ENCODE results near the gene NBAS. TPM values are rescaled to one million over a fixed set of nuclear protein-coding genes. Genes with fewer than 3 reads are reported as not detected.

The NBAS gene
- total RNA-seq, 1 experiment from 2014 or later, result 35.1 TPM

GRCh38 chr2:15591373-15591691, 30.2 kb upstream of the NBAS start:
- no peak for DNase-seq (ENCODE audit: low read depth)

- peak; percentile 73 for DNase-seq (ENCODE audit: low read depth)
Observed at GRCh38 chr2:15588329-15588919, 27.3 kb upstream of the NBAS start.

GRCh38 chr2:15584767-15585469, 23.8 kb upstream of the NBAS start:
- peak; percentile 13 for DNase-seq (ENCODE audit: low read depth)

DNA sequence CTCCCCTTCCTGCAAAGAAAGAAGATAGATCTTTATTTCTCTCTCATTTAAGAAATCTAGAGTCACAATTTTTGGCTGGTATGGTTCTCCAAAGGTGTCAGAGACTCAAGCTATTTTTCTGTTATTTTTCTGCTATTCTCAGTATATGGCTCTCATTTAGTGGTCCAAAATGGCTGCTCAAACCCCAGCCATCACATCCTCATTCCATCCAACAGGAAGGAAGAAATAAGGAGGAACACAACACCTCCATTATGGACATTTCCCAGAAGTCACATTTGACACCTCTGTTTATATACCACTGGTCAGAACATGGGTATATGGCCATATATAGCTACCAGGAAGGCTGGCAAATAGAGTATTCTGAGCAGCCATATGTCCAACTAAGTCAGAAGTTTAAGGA, 23.2 kb upstream of the NBAS start:
- no peak for DNase-seq (ENCODE audit: low read depth)

DNA sequence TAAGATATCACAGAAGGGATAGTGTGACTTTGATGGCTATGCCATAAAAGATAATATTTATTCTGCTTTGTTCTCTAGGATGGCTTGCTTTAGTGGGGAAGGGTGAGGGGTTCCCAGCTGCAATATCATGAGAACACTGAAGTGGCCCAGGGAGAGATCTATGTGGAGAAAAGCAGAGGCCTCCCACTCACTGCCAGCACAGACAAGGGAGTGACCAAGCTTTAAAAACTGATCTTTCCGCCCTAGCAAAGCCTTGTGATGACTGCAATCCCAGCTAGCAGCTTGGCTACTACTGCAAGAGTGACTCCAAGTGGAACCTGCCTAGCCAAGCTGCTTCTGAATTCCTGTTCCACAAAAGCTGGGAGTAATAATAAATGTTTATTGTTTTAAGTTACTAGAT, 22.7 kb upstream of the NBAS start:
- no peak for DNase-seq (ENCODE audit: low read depth)

GRCh38 chr2:15582710-15583357, 21.7 kb upstream of the NBAS start:
- no peak for DNase-seq (ENCODE audit: low read depth)

- no peak for DNase-seq (ENCODE audit: low read depth)
Observed at GRCh38 chr2:15580451-15580850, 19.3 kb upstream of the NBAS start.

- DNase-seq (ENCODE audit: low read depth), result peak; percentile 8
Observed at GRCh38 chr2:15579641-15580040, 18.5 kb upstream of the NBAS start.

DNA sequence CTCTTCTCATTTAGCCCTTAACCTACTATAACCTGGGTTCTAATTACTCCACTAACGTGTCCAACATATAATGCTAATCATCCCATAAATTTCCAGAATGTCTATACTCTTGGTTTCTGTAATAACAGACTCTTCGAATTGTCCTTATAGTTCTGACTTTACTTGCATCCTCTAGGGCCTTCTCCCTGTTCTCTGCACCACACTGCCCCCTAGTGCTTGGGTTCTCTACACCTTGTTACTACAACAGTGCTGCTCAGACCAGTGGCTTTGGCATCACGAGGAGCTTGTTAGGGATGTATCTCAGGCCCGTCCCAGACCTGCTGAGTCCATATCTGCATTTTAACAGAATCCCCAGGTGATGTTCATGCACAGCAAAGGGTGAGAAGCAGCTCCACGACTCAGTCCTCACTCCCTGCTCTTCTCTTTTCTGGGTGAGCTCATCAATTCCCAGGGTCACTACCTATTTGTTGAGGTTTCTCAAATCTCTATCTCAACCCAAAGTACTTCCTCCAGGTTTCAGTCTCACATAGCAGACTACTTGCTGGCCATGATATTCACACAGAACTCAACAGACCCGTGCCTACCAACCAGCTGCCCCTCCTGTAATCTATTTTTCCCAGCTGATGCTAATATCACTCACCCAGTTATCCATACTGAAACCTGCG, 16.1 kb upstream of the NBAS start:
- peak; percentile 76 for DNase-seq (ENCODE audit: low read depth)

DNA sequence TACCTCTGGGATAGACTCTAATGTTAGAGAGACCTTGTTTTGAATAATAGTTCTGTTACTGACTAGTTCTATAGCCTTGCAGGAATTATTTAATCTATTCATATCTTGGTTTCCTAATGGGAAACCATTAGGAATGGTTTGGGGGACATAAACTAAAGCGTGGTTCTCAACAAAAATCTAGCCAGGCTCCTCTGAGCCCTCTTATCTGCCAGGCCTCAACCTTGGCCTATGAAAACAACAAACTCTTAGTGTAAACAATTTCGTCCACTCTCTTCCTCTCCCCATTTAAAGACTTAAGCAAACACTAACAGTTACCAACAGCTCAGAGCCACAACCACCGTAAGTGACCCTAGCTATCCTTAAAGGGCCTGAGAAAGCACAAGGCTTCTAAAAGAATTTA, 10.6 kb upstream of the NBAS start:
- no peak for DNase-seq (ENCODE audit: low read depth)

DNA sequence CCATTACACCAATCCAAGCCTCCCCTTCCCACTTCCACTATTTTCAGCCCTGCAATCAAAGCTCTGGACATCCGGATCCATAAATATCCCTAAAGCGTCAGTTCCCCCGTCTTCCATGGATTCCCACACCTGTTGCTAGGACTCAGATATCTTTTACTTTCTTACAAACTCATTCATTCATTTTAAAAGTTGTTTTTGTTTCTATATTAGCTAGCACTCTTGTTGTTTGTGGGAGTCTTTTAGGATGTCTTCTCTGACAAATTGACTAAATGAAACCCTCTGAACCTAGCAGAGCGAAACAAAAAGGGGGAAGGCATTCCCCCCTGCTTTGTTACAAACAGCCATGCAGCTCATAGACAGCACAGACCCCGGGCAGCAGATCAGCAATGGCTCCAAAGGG, 9.0 kb upstream of the NBAS start:
- DNase-seq (ENCODE audit: low read depth), result no peak

DNA sequence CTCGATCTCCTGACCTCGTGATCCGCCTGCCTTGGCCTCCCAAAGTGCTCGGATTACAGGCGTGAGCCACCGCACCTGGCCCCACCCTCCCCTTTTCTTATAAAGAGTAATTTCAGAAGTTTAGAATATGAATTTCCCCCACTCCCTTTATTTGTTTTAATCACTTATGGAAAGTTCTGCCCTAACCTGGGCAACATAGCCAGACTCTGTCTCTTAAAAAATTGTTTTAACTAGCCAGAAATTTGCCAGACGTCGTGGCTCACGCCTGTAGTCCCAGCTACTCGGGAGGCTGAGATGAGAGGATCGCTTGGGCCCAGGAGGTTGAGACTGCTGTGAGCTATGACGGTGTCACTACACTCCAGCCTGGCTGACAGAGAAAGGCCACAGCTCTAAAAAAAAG, 7.7 kb upstream of the NBAS start:
- no peak for DNase-seq (ENCODE audit: low read depth)

DNA sequence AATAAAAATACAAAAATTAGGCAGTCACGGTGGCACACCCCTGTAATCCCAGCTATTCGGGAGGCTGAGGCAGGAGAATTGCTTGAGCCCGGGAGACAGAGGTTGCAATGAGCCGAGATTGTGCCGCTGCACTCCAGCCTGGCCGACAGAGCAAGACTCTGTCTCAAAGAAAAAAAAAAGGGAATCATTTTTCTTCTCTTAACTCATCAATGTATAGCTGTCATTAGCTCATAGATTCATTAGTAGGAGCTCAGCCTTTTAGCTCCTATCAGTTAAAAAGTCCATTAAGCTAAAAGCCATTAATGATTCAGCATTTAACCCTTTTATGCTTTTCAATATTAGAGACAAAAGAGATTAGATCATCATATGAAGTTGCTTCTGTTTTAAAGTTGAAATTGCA, 5.8 kb upstream of the NBAS start:
- DNase-seq (ENCODE audit: low read depth), result no peak

- no peak for DNase-seq (ENCODE audit: low read depth)
Observed at GRCh38 chr2:15565994-15566671, 5.0 kb upstream of the NBAS start.

DNA sequence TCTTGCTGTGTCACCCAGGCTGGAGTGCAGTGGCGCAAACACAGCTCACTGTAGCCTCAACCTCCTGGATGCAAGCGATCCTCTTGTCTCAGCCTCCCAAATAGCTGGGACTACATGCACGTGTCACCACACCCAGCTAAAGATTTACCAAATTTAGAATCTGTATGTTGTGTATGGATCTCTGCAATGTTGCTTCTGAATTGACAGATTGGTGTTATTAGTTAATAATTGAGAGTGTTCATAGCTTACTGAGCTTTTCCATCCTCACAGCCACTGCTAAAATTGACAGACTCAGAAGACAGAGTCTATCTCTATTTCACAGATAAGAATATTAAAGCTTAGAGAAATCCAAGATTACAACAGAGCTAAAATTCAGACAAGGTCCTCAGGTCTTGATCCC, 4.3 kb upstream of the NBAS start:
- no peak for DNase-seq (ENCODE audit: low read depth)

GRCh38 chr2:15563227-15564100, 2.3 kb upstream of the NBAS start:
- DNase-seq (ENCODE audit: low read depth), result no peak

GRCh38 chr2:15562354-15563031, 1.4 kb upstream of the NBAS start:
- DNase-seq (ENCODE audit: low read depth), result no peak

GRCh38 chr2:15561574-15562344, 625 bp upstream of the NBAS start:
- DNase-seq (ENCODE audit: low read depth), result peak; percentile 39

GRCh38 chr2:15560140-15560987, 770 bp downstream of the NBAS start:
- DNase-seq (ENCODE audit: low read depth), result peak; percentile 35

Measured in LHCN-M2 (cell line).